Heart right ventricle (tissue), 16 donors: ENCODE results near the gene GPC5. TPM values are rescaled to one million over a fixed set of nuclear protein-coding genes. Genes with fewer than 3 reads are reported as not detected.
"Not testable (repeated sequence)": the region's sequence is repeated elsewhere in the genome, so short reads cannot be mapped to it uniquely, and the experiment has no call there.

Experiments
- ATAC-seq, 8 donors: fragments of 200-7000 bp; cut with Tn5 transposase; one replicate each; pipeline ENCODE4 v1.9.1; 2020; ENCODE audit warnings: mild to moderate bottlenecking in 8 of 8, moderate library complexity in 8 of 8, moderate number of reproducible peaks in 1 of 8
- DNase-seq, 2 donors: peaks; one replicate each; pipeline ENCODE4 v3.0.0-alpha.2; 2020
- H3K27ac ChIP-seq, 10 donors: fragments of 200-600 bp; sonication (generic) in 2 of 10; one replicate each; pipeline versions ENCODE4 v1.5.0 to v1.8.0; 2020 to 2022; ENCODE audit warnings: mild to moderate bottlenecking in 3 of 10
- H3K27me3 ChIP-seq, 7 donors: fragments of 200-600 bp; one replicate each; pipeline ENCODE4 v1.8.0; 2021 to 2022; ENCODE audit warnings: mild to moderate bottlenecking in 2 of 7
- H3K36me3 ChIP-seq, 9 donors: fragments of 200-600 bp; sonication (generic) in 1 of 9; one replicate each; pipeline versions ENCODE4 v1.5.0 to v1.8.0; 2020 to 2022; ENCODE audit warnings: mild to moderate bottlenecking in 2 of 9
- H3K4me1 ChIP-seq, 9 donors: fragments of 200-600 bp; sonication (generic) in 1 of 9; one replicate each; pipeline versions ENCODE4 v1.5.0 to v1.8.0; 2020 to 2022; ENCODE audit warnings: mild to moderate bottlenecking in 4 of 9
- H3K4me3 ChIP-seq, 10 donors: fragments of 200-600 bp; sonication (generic) in 2 of 10; one replicate each; pipeline versions ENCODE4 v1.5.0 to v1.8.0; 2020 to 2022; ENCODE audit warnings: mild to moderate bottlenecking in 7 of 10, moderate library complexity in 2 of 10
- H3K9me3 ChIP-seq, 11 donors: fragments of 200-600 bp in 10 of 11; sonication (generic) in 2 of 11; one replicate each; pipeline versions ENCODE4 v1.5.0 to v1.8.0; 2013 to 2022; ENCODE audit warnings: mild to moderate bottlenecking in 2 of 11, control low read depth in 1 of 11, moderate library complexity in 1 of 11
- CTCF ChIP-seq, 9 donors: fragments of 200-600 bp; sonication (generic) in 2 of 9; IDR thresholded peaks; one replicate each; pipeline versions ENCODE4 v1.5.0 to v1.8.0; 2021 to 2022; ENCODE audit warnings: antibody characterized with exemption in 9 of 9, mild to moderate bottlenecking in 5 of 9, moderate library complexity in 1 of 9
- WGBS, 2 donors: extraction: QIAGEN DNeasy Blood & Tissue Kit; methylation state at CpG; one replicate each; pipeline ENCODE4 v1.1.7; 2013; ENCODE audit warnings: inconsistent platforms in 1 of 2; 5-methylcytosine and 5-hydroxymethylcytosine counted together
- intact Hi-C, 10 donors: fragments of 100-400 bp; cut with DNase I; formaldehyde crosslinking; loops; one replicate each; pipeline versions ENCODE4 v1.11.1 to v1.14.2; 2022
- polyA plus RNA-seq, 2 donors: library from polyadenylated mRNA; stranded (reverse); fragments of 200-250 nt; gene quantifications; one replicate each; pipeline ENCODE4 v1.2.3, GENCODE V29; 2013
- total RNA-seq, 10 donors: library from RNA; stranded (reverse); fragmentation: NEBNext Ultra II Directional in 3 of 10; extraction: Animal tissue kit (Norgen Biotek cat#: 25700) in 3 of 10; gene quantifications; one replicate each; pipeline versions ENCODE4 v1.2.1 to v1.2.4, GENCODE V29; 2021 to 2023
- donor health status: Arrhythmogenic right ventricular cardiomyopathy.
- donor health status: ischemic (EF 13 %, LVEDD 7.1; RV severe dilation, severe dysfunction).
- donor health status: healthy with polysubstance abuse.
- donor health status: DM: no; HTN: yes; CAD: no.
- donor health status: DM: no; HTN: no; CAD: no.
- donor health status: ischemic (EF 25% LVEDD 6.9; RV normal size, moderate dysfunction).
- donor health status: ischemic (EF 25% LVEDD 5.7; RV mildly dilated, moderate dysfunction).
- donor health status: healthy.
- donor health status: DM: yes; HTN: yes; CAD: no.
- donor health status: Ischemic cardiomyopathy.
- donor health status: ischemic (EF 35%, LVEDD 5.7; RV mildly dilated, moderate dysfunction).
- donor health status: nonischemic (EF 11% LVEDD 7.7; RV severe dilation, severe dysfunction).
- donor health status: DM: yes; HTN: yes; CAD: no.
- donor health status: PGD.
- donor health status: ischemic (EF 29% LVEDD 5.4; RV normal size, mild dysfunction).
- donor health status: nonischemic (EF 23%, LVEDD 6.1; RV moderate dilation, normal function).

GPC5 gene
- total and polyA plus RNA-seq, 12 donors = 0.01 to 3.5 (median 0.70) TPM; not detected in 1

GRCh38 chr13:92896842-92897241 lies 1498.4 kb downstream of the GPC5 start:
- no peak for ATAC-seq
- DNase-seq = no peak

GRCh38 chr13:92898946-92899345 lies 1500.5 kb downstream of the GPC5 start:
- H3K4me3 ChIP-seq, DNase-seq, H3K36me3 ChIP-seq, H3K4me1 ChIP-seq, intact Hi-C loops, ATAC-seq, H3K27me3 ChIP-seq, H3K27ac ChIP-seq: not testable (repeated sequence)
- H3K9me3 ChIP-seq = peaks cover 0 to 31% (median 12%) of the 10 kb centered on the region in 11 donors

More at GRCh38 chr13:92896842-92897241, 1498.4 kb downstream of the GPC5 start:
- H3K27me3 ChIP-seq = no peaks in the 10 kb centered on the region
- intact Hi-C loops = no loop called here
- 62 to 67% methylated on average over 2 of the region's 2 CpGs for WGBS, 2 donors
- H3K9me3 ChIP-seq = peaks cover 0 to 31% (median 12%) of the 10 kb centered on the region in 11 donors
- H3K4me3 ChIP-seq = no peak overlapping the region
- H3K4me1 ChIP-seq = no peaks in the 10 kb centered on the region
- no peak for TF ChIP-seq CTCF (IDR thresholded peaks at IDR 0.05)
- H3K27ac ChIP-seq = no peak overlapping the region
- no peaks in the 10 kb centered on the region for H3K36me3 ChIP-seq

- H3K4me3 ChIP-seq = no peak overlapping the region
- 44 to 57% methylated on average over 3 of the region's 3 CpGs for WGBS, 2 donors
- no peaks in the 10 kb centered on the region for H3K36me3 ChIP-seq
- DNase-seq (no peak), ATAC-seq (no peak)
- peaks cover 0 to 37% (median 13%) of the 10 kb centered on the region in 11 donors for H3K9me3 ChIP-seq
- no peak for TF ChIP-seq CTCF (IDR thresholded peaks at IDR 0.05)
- H3K27ac ChIP-seq = no peak overlapping the region
- no peaks in the 10 kb centered on the region for H3K27me3 ChIP-seq
- H3K4me1 ChIP-seq = no peaks in the 10 kb centered on the region
- intact Hi-C loops = no loop called here
Measured at GRCh38 chr13:92900446-92900845, 1502.0 kb downstream of the GPC5 start.

GRCh38 chr13:92901739-92902138 lies 1503.3 kb downstream of the GPC5 start:
- ATAC-seq = no peak
- TF ChIP-seq CTCF (IDR thresholded peaks at IDR 0.05) = no peak
- peaks cover 0 to 40% (median 17%) of the 10 kb centered on the region in 11 donors for H3K9me3 ChIP-seq
- intact Hi-C loops = no loop called here
- H3K4me1 ChIP-seq = no peaks in the 10 kb centered on the region
- H3K4me3 ChIP-seq = no peak overlapping the region
- no peak for DNase-seq
- 59 to 64% methylated on average over 5 of the region's 5 CpGs for WGBS, 2 donors
- H3K27ac ChIP-seq = no peak overlapping the region
- H3K27me3 ChIP-seq = no peaks in the 10 kb centered on the region
- H3K36me3 ChIP-seq = no peaks in the 10 kb centered on the region

GRCh38 chr13:92912629-92913028 lies 1514.2 kb downstream of the GPC5 start:
- no peak for ATAC-seq
- no peak overlapping the region for H3K27ac ChIP-seq
- H3K4me3 ChIP-seq = no peak overlapping the region
- no peaks in the 10 kb centered on the region for H3K36me3 ChIP-seq
- no peak for TF ChIP-seq CTCF (IDR thresholded peaks at IDR 0.05)
- no peaks in the 10 kb centered on the region for H3K27me3 ChIP-seq
- intact Hi-C loops = no loop called here
- no peak for DNase-seq
- 86% methylated on average over 1 of the region's 1 CpG for WGBS, 2 donors
- no peaks in the 10 kb centered on the region for H3K4me1 ChIP-seq
- no peaks in the 10 kb centered on the region for H3K9me3 ChIP-seq
